Spinal cord (tissue), 10 donors: ENCODE results near the gene ARHGAP21. TPM values are rescaled to one million over a fixed set of nuclear protein-coding genes. Genes with fewer than 3 reads are reported as not detected.

ENCODE experiments used
- DNase-seq, 6 donors: peaks; one replicate each; pipeline versions ENCODE4 v3.0.0 to v3.0.0-alpha.2; 2013 to 2015; ENCODE audit warnings: low spot score in 6 of 6, low read depth in 4 of 6
- H3K27ac ChIP-seq: one replicate; pipeline ENCODE4 v1.5.1; 2013; ENCODE audit warnings: low read depth, low read length, control low read depth
- H3K27me3 ChIP-seq: one replicate; pipeline ENCODE4 v1.6.1; 2013; ENCODE audit warnings: low read length; ENCODE audit not compliant: control insufficient read depth, insufficient read depth
- H3K36me3 ChIP-seq: one replicate; pipeline ENCODE4 v1.6.1; 2013; ENCODE audit warnings: low read length; ENCODE audit not compliant: control insufficient read depth, insufficient read depth
- H3K4me1 ChIP-seq: one replicate; pipeline ENCODE4 v1.6.1; 2013; ENCODE audit warnings: low read length; ENCODE audit not compliant: control insufficient read depth, insufficient read depth
- H3K4me3 ChIP-seq: one replicate; pipeline ENCODE4 v1.5.1; 2013; ENCODE audit warnings: low read depth, low read length, control low read depth
- H3K9me3 ChIP-seq: one replicate; pipeline ENCODE4 v1.6.1; 2013; ENCODE audit warnings: low read length; ENCODE audit not compliant: control insufficient read depth, insufficient read depth
- WGBS: methylation state at CpG from one replicate; pipeline ENCODE4 v1.1.5; 2013; ENCODE audit warnings: missing lambda C conversion rate; ENCODE audit not compliant: insufficient coverage; 5-methylcytosine and 5-hydroxymethylcytosine counted together
- polyA plus RNA-seq, 2 donors: library from polyadenylated mRNA; unstranded; fragments of 120-200 nt; gene quantifications; one replicate each; pipeline ENCODE4 v1.2.1, GENCODE V29; 2013; ENCODE audit not compliant: insufficient read length in 2 of 2
- total RNA-seq, 2 donors: library from RNA; depleted of rRNA in 1 of 2; stranded (reverse); fragments of 120-200 nt in 1 of 2; fragments of >200 nt in 1 of 2; gene quantifications; one replicate each; pipeline versions ENCODE4 v1.2.3 to v1.2.4, GENCODE V29; 2013 to 2014
- donor health status: healthy.

The ARHGAP21 gene
- total and polyA plus RNA-seq, 4 donors = 134 to 161 (median 147) TPM

GRCh38 chr10:24574578-24575155, 149.0 kb downstream of the ARHGAP21 start:
- Histone ChIP-seq H3K27me3 (no peaks in the 10 kb centered on the region), H3K27ac (no peak overlapping the region), H3K4me1 (no peaks in the 10 kb centered on the region), H3K4me3 (no peak overlapping the region), H3K36me3 (no peaks in the 10 kb centered on the region), H3K9me3 (no peaks in the 10 kb centered on the region)
- WGBS = 90% methylated on average over 3 of the region's 3 CpGs
- peak in 1 of 6 donors; percentile 30 for DNase-seq

GRCh38 chr10:24574161-24574560, 149.5 kb downstream of the ARHGAP21 start:
- H3K27me3 ChIP-seq = no peaks in the 10 kb centered on the region
- no peaks in the 10 kb centered on the region for H3K36me3 ChIP-seq
- no peak for DNase-seq
- 90% methylated on average over 8 of the region's 9 CpGs for WGBS
- H3K4me3 ChIP-seq = no peak overlapping the region
- H3K4me1 ChIP-seq = no peaks in the 10 kb centered on the region
- H3K9me3 ChIP-seq = no peaks in the 10 kb centered on the region
- H3K27ac ChIP-seq = no peak overlapping the region

GRCh38 chr10:24571870-24572450, 151.7 kb downstream of the ARHGAP21 start:
- DNase-seq = no peak
- H3K27ac ChIP-seq = no peak overlapping the region
- H3K36me3 ChIP-seq = no peaks in the 10 kb centered on the region
- no peaks in the 10 kb centered on the region for H3K27me3 ChIP-seq
- WGBS = 81% methylated on average over 6 of the region's 7 CpGs
- no peak overlapping the region for H3K4me3 ChIP-seq
- H3K4me1 ChIP-seq = no peaks in the 10 kb centered on the region
- no peaks in the 10 kb centered on the region for H3K9me3 ChIP-seq

- Histone ChIP-seq H3K9me3 (no peaks in the 10 kb centered on the region), H3K27me3 (no peaks in the 10 kb centered on the region), H3K27ac (no peak overlapping the region), H3K4me1 (no peaks in the 10 kb centered on the region), H3K36me3 (no peaks in the 10 kb centered on the region), H3K4me3 (no peak overlapping the region)
- no peak for DNase-seq
- 92% methylated on average over 8 of the region's 9 CpGs for WGBS
Measured at GRCh38 chr10:24570658-24571426, 152.8 kb downstream of the ARHGAP21 start.

- H3K4me1 ChIP-seq = no peaks in the 10 kb centered on the region
- DNase-seq = no peak
- H3K9me3 ChIP-seq = no peaks in the 10 kb centered on the region
- no peaks in the 10 kb centered on the region for H3K27me3 ChIP-seq
- H3K4me3 ChIP-seq = no peak overlapping the region
- WGBS = 86% methylated on average over 12 of the region's 12 CpGs
- no peaks in the 10 kb centered on the region for H3K36me3 ChIP-seq
- H3K27ac ChIP-seq = no peak overlapping the region
Measured at GRCh38 chr10:24569828-24570657, 153.6 kb downstream of the ARHGAP21 start.

GRCh38 chr10:24569330-24569796, 154.3 kb downstream of the ARHGAP21 start:
- Histone ChIP-seq H3K27ac (no peak overlapping the region), H3K36me3 (no peaks in the 10 kb centered on the region), H3K27me3 (no peaks in the 10 kb centered on the region), H3K9me3 (no peaks in the 10 kb centered on the region), H3K4me3 (no peak overlapping the region), H3K4me1 (no peaks in the 10 kb centered on the region)
- 91% methylated on average over 12 of the region's 13 CpGs for WGBS
- no peak for DNase-seq

- Histone ChIP-seq H3K27ac (no peak overlapping the region), H3K27me3 (no peaks in the 10 kb centered on the region), H3K36me3 (no peaks in the 10 kb centered on the region), H3K4me3 (no peak overlapping the region), H3K4me1 (no peaks in the 10 kb centered on the region), H3K9me3 (no peaks in the 10 kb centered on the region)
- 70% methylated on average over 4 of the region's 4 CpGs for WGBS
- no peak for DNase-seq
Measured at GRCh38 chr10:24568042-24568441, 155.6 kb downstream of the ARHGAP21 start.

DNA sequence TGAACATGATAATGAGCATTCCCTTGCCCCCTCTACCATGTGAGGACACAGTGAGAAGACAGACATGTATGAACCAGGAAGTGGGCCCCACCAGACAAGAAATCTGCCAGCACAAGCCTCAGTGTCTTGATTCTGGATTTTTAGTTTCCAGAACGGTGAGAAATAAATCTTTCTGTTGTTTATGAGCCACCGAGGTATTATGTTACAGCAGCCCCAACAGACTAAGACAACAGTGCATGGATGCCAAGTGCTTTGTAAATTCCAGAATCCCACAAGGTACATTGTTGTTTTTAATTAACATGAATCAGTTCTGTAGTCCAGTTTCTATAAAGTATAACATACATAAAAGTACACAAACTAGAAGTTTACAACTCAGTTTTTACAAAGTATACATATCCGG, 162.2 kb downstream of the ARHGAP21 start:
- H3K36me3 ChIP-seq = no peaks in the 10 kb centered on the region

More for the DNA sequence above, 162.2 kb downstream of the ARHGAP21 start:
- no peak overlapping the region for H3K27ac ChIP-seq
- H3K4me3 ChIP-seq = no peak overlapping the region
- no peaks in the 10 kb centered on the region for H3K9me3 ChIP-seq
- no peaks in the 10 kb centered on the region for H3K27me3 ChIP-seq
- peaks cover 5% of the 10 kb centered on the region for H3K4me1 ChIP-seq
- no peak for DNase-seq
- WGBS = 60% methylated on average over 1 of the region's 3 CpGs
